Stimulated activated memory B cell treated with anti-CD40 and anti-IgM and Interleukin-4, amounts not matched to agents 10 μg/mL and 1 μg/mL and 100 μg/mL, for 72 hours (primary cell): Measurements from ENCODE around the gene LPP.

Experiments used
- ATAC-seq: fragments of 150-1000 bp; cut with Tn5 transposase; 2 replicates; pipeline ENCODE4 v1.10.0; 2021
- H3K27ac Mint-ChIP-seq: one replicate; pipeline ENCODE4 v1.8.0; 2022; ENCODE audit warnings: mild to moderate bottlenecking, mixed read lengths
- H3K27me3 Mint-ChIP-seq: one replicate; pipeline ENCODE4 v1.8.0; 2022; ENCODE audit warnings: mixed read lengths
- H3K36me3 Mint-ChIP-seq: one replicate; pipeline ENCODE4 v1.8.0; 2022; ENCODE audit warnings: mixed read lengths
- H3K4me1 Mint-ChIP-seq: one replicate; pipeline ENCODE4 v1.8.0; 2022; ENCODE audit warnings: mixed read lengths
- H3K4me3 Mint-ChIP-seq: one replicate; pipeline ENCODE4 v1.8.0; 2022; ENCODE audit warnings: mild to moderate bottlenecking, moderate library complexity, mixed read lengths
- H3K9me3 Mint-ChIP-seq: one replicate; pipeline ENCODE4 v1.8.0; 2022; ENCODE audit warnings: mixed read lengths

The LPP gene

DNA sequence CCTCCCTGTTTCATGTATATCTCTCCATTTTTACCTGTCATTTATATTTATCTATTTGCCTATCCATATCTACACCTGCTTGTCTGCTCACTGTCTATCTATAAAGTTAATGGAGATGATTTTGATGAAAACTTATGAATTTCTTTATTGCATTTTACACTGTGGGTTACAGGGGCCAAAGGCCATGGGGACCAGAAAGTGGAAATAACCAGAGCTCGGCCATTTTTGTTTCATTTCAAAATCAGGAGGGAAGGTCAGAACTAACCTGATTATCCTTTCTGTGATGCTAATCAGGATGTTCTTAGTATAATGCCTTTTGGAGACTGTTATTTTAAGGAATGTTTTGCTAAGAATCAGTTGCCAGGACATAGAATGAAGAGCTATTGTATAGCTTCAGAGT lies 147.2 kb downstream of the LPP start:
- Mint-ChIP-seq H3K9me3 (no peaks in the 10 kb centered on the region), H3K27me3 (no peaks in the 10 kb centered on the region), H3K27ac (no peak overlapping the region), H3K4me3 (no peak overlapping the region), H3K36me3 (peaks cover 5% of the 10 kb centered on the region), H3K4me1 (peaks cover 69% of the 10 kb centered on the region)
- ATAC-seq: no peak

DNA sequence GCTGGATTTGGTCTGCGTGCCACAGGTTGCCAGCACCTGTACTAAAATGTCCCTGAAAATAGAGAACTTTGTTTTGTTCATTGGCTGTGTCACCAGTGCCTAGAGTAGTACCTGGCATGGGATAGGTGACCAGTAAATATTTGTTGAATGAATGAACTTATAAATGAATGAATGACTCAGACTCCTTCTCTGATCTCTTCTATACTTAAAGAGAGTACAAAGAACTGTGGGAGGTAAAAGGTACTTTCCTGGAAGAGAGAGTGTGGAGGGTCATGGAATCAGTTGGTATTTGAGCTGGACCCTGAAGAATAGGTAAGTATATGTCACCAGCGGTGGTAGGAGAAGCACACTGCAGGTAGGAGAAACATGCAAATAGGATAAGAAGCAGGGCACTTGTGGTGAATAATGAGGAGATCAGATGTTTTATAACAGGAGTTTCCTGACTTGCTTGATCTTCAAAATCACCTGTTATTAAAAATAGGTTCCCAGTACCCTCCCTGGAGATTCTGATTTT lies 149.4 kb downstream of the LPP start:
- Mint-ChIP-seq H3K27me3 (no peaks in the 10 kb centered on the region), H3K4me1 (peaks cover 59% of the 10 kb centered on the region), H3K36me3 (peaks cover 5% of the 10 kb centered on the region), H3K27ac (peak overlapping the region; percentile 54), H3K9me3 (no peaks in the 10 kb centered on the region), H3K4me3 (no peak overlapping the region)
- no peak for ATAC-seq

DNA sequence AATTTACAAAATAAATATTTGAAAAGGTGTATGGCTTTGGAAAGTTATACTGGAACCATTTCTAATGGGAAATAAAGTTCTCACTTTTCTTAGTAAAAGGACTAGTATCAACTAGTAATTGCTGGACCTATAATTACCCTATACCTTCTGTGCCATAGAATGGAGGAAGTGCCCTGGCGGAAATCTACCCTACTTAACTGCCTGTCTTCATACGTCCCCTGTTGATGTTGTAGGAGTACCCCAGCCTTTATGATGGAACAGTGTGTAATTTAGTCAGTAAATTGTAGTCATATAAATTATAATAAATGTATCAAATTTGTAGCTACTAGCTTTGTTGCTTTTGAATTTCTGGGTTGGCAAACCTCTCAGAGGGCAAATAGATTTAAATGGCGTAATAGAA lies 149.9 kb downstream of the LPP start:
- Mint-ChIP-seq H3K9me3 (no peaks in the 10 kb centered on the region), H3K4me1 (peaks cover 59% of the 10 kb centered on the region), H3K4me3 (no peak overlapping the region), H3K27me3 (no peaks in the 10 kb centered on the region), H3K36me3 (peaks cover 7% of the 10 kb centered on the region), H3K27ac (no peak overlapping the region)
- no peak for ATAC-seq

DNA sequence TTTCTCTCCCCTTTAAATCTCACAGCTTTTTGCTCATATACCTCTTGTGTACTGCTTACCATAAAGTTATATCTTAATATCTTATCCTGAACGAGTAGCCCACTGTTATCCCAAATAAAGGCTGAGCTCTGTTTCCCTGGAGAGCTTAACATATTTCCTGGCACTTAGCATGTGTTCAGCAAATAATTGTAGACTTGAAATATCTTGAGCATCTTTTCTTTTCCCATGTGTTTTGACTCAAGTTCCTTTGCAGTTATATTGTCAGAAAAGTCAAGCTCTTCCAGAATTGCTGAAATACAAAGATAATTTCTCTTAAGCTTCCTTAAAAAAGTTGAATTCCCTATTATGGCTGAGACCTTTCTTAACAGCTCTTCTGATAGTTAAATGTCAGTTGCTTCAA lies 150.5 kb downstream of the LPP start:
- Mint-ChIP-seq H3K4me1 (peaks cover 59% of the 10 kb centered on the region), H3K4me3 (no peak overlapping the region), H3K9me3 (no peaks in the 10 kb centered on the region), H3K36me3 (peaks cover 10% of the 10 kb centered on the region), H3K27me3 (no peaks in the 10 kb centered on the region), H3K27ac (no peak overlapping the region)
- ATAC-seq: no peak

DNA sequence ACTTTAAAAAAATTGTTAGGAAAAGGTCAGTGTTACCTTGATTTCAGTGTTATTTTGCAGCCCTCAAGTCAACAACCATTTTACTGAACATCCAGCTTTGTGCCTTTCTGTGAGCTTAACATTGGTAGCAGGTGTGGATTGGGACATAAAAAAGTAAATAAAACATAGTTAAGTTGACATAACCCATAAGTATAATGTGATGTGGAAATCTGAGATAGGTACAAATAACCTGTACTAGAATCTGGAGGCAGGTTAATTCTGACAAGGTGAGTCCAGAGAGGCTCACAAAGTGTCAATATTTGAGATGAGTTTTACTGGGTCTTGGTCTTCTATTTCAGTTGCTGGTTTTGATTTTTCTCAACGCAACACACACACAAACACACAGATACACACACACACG lies 151.3 kb downstream of the LPP start:
- H3K4me1 Mint-ChIP-seq: peaks cover 64% of the 10 kb centered on the region
- H3K36me3 Mint-ChIP-seq: peaks cover 13% of the 10 kb centered on the region
- no peak overlapping the region for H3K4me3 Mint-ChIP-seq
- no peak overlapping the region for H3K27ac Mint-ChIP-seq
- H3K27me3 Mint-ChIP-seq: no peaks in the 10 kb centered on the region
- ATAC-seq: no peak
- H3K9me3 Mint-ChIP-seq: no peaks in the 10 kb centered on the region

DNA sequence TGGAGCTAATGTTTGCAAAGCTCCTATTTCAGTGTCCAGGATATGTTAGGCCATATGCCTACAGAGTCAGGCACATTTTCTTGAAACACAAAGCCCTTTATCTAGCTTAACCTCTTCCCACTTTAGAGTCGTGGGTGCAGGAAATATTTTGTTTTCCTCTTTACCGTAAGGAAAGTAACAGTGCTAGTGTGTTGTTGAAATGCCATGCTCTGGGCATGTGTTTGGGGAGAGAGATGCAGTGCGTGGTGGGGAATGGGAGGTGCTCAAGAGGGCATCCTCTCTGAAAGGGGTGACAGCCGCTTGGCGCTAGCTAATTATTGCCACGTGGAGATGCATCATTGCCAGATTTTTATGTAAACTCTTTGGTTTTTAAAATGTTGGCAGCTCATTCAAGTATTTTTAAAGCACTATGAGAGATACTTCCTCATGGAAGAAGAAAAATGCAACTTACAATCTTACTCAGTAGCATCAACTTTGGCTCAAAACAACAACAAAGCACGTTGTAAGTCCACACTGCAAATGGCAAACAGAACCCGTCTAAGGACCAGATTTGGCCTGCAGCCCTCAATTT lies 152.6 kb downstream of the LPP start:
- Mint-ChIP-seq H3K4me3 (no peak overlapping the region), H3K36me3 (peaks cover 17% of the 10 kb centered on the region), H3K27ac (no peak overlapping the region), H3K9me3 (no peaks in the 10 kb centered on the region), H3K27me3 (no peaks in the 10 kb centered on the region), H3K4me1 (peaks cover 63% of the 10 kb centered on the region)
- no peak for ATAC-seq

DNA sequence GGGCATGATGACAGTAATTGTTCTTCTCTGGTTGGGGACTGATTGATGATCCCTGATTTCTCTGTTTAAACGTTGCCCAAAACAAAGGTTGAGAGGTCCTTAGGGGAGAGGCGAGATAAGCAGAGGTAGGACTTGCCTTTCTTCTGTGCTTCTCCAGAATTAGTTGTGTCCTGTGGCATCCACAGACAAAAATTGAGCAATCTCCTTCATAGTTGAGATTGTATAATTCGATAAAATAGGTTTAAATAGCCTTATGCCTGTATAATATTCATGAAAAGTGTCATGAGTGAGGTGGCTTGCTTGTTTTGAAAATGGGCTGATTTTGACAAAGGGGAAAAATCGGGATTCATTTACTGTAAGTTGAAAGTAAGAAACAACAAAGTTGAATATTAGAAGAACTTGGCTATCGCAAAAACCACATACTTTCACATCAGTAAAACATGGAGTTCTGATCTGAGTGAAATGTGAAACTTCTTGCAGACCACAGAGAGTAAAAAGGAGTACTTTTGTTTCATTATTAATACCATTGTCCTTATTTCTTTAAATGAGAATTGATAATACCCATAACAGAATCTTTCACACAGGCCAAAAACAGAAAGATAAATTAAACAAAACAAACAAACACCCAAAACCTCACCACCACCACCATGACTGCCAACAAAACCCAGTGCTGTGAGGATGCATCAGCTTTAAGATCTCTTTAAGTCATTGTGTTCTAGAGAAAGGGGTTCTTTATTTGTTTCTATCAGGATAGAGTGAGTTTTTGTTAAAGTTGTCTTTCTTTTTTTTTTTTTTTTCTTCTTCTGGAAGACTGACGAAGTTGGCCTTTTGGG lies 155.7 kb downstream of the LPP start:
- Mint-ChIP-seq H3K27ac (peak overlapping the region; percentile 56), H3K9me3 (no peaks in the 10 kb centered on the region), H3K36me3 (peaks cover 11% of the 10 kb centered on the region), H3K4me3 (peak overlapping the region; percentile 60), H3K4me1 (peaks cover 39% of the 10 kb centered on the region), H3K27me3 (no peaks in the 10 kb centered on the region)
- peak; percentile 92 for ATAC-seq

DNA sequence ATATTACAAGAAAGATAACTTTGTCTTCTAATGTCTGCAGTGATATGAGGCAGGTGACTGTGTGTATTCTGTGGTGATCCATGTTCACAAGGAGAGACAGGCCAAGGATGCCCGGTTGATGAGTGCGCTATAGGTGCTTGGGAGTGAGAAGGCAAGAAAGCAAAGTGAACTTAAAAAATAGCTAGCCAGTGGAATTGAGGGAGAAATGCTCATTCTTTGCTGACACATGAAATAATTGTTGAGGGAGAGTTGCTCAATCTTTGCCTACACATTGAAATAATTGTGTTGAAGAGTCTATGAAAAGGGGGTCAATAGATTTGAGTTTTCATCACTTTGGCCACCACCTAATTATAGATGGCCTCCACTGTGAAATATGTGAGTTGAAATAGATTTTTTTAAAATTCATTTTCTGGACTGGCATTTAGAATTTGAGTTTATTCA lies 156.3 kb downstream of the LPP start:
- no peaks in the 10 kb centered on the region for H3K9me3 Mint-ChIP-seq
- H3K36me3 Mint-ChIP-seq: peaks cover 11% of the 10 kb centered on the region
- no peak for ATAC-seq
- peak overlapping the region; percentile 13 for H3K4me3 Mint-ChIP-seq
- H3K4me1 Mint-ChIP-seq: peaks cover 38% of the 10 kb centered on the region
- no peaks in the 10 kb centered on the region for H3K27me3 Mint-ChIP-seq
- H3K27ac Mint-ChIP-seq: peak overlapping the region; percentile 56

DNA sequence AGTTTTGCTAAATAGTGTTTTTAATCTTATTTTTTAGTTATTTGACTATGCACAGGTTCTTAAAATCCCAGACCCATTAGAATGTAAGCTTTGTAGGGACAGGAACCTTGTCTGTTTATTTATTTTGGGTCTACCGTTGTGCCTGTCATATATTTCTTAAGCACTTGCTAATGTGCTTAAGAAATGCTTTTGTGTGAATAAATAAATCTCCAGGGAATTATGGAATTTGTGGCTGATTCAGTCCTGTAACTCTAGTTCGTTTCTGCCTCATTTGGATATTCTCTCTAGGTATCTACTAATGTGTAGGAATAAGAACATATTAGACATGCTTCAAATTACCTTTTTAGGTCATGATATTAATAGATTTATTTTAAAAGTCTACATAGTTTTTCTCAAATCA lies 161.6 kb downstream of the LPP start:
- Mint-ChIP-seq H3K4me1 (peaks cover 22% of the 10 kb centered on the region), H3K27ac (no peak overlapping the region), H3K9me3 (no peaks in the 10 kb centered on the region), H3K27me3 (no peaks in the 10 kb centered on the region), H3K4me3 (no peak overlapping the region), H3K36me3 (peaks cover under 1% of the 10 kb centered on the region)
- no peak for ATAC-seq

DNA sequence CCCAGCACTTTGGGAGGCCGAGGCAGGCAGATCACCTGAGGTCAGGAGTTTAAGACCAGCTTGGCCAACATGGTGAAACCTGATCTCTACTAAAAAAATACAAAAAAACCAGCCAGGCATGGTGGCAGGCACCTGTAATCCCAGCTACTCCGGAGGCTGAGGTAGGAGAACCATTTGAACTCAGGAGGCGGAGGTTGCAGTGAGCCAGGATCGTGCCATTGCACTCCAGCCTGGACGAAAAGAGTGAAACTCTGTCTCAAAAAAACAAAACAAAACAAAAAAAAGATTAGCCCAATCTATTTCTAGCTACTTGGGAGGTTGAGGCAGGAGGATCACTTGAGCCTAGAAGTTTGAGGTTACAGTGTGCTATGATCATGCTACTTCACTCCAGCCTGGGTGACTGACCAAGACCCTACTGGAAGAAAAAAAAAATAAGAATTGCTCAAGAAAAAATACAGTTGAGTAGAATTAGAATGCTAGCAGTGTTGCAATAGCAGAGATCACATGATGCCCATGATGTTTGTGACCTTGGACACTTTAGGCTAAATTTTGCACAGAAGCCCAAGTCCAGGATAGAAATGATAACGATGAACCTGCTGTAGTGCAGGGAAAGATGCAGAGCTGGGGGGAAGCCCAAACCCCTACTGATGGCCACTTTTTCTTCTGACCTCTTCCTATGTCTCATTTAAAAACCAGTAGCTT lies 162.2 kb downstream of the LPP start:
- no peak for ATAC-seq
- no peaks in the 10 kb centered on the region for H3K9me3 Mint-ChIP-seq
- no peak overlapping the region for H3K4me3 Mint-ChIP-seq
- peaks cover 24% of the 10 kb centered on the region for H3K4me1 Mint-ChIP-seq
- H3K36me3 Mint-ChIP-seq: no peaks in the 10 kb centered on the region
- H3K27ac Mint-ChIP-seq: no peak overlapping the region
- no peaks in the 10 kb centered on the region for H3K27me3 Mint-ChIP-seq

DNA sequence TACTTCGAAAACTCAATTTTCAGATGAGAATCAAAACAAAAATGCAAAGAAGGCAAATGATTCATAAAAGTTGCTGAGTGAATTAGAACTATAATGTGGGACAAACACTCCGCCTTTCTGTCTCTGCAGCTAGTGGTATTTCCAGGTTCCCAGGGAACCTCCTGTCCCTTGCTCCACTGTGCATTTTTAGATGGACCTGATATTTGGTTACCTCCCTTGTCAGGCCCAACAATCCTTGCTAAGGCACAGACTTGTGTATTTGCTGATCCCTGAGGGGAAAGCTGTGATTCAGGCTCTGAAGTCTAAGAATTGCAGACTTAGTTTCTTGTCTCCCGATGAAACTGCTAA lies 162.7 kb downstream of the LPP start:
- ATAC-seq: no peak
- Mint-ChIP-seq H3K4me3 (no peak overlapping the region), H3K9me3 (no peaks in the 10 kb centered on the region), H3K36me3 (no peaks in the 10 kb centered on the region), H3K27ac (no peak overlapping the region), H3K4me1 (peaks cover 24% of the 10 kb centered on the region), H3K27me3 (no peaks in the 10 kb centered on the region)

DNA sequence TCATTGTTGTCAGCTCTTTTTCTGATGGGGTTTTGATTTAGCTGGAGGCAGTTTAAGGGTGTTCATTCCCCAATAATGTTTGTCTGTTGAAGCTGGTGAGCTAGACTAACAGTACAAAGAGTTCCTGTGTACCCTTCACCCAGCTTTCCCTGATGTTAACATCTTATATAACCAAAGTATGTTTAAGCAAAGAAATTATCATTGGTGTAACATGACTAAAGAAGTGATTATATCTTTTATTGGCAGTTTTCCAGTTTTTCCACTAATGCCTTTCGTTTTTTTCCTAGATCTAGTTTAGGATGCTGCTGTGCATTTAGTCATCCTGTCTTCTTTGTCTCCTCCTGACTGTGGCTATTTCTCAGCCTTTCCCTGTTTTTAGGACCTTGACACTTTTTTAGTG lies 165.6 kb downstream of the LPP start:
- H3K9me3 Mint-ChIP-seq: no peaks in the 10 kb centered on the region
- H3K4me3 Mint-ChIP-seq: no peak overlapping the region
- H3K4me1 Mint-ChIP-seq: peaks cover 45% of the 10 kb centered on the region
- no peaks in the 10 kb centered on the region for H3K27me3 Mint-ChIP-seq
- H3K27ac Mint-ChIP-seq: no peak overlapping the region
- ATAC-seq: no peak
- peaks cover 4% of the 10 kb centered on the region for H3K36me3 Mint-ChIP-seq

DNA sequence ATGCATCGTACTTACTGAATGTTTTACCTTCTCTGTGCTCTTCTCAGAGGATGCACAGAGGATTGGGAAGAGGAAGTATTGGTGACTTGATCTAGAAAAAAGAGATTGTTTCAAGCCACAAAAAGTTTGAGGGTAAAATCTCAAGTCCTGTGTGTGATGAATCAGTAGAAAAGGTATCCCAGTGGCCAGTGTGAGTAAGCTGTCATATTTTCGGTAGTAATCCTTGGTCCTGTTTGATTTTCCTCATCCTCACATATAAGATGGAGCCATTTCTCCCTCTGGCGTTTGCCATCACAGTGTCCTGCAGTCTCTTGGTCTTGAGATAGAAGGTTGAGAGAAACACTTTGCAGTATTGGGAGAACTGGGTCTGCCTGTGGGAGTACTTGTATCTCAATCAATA lies 166.8 kb downstream of the LPP start:
- no peaks in the 10 kb centered on the region for H3K27me3 Mint-ChIP-seq
- H3K4me1 Mint-ChIP-seq: peaks cover 45% of the 10 kb centered on the region
- no peak for ATAC-seq
- H3K36me3 Mint-ChIP-seq: peaks cover 6% of the 10 kb centered on the region
- no peaks in the 10 kb centered on the region for H3K9me3 Mint-ChIP-seq
- H3K27ac Mint-ChIP-seq: no peak overlapping the region
- H3K4me3 Mint-ChIP-seq: no peak overlapping the region

DNA sequence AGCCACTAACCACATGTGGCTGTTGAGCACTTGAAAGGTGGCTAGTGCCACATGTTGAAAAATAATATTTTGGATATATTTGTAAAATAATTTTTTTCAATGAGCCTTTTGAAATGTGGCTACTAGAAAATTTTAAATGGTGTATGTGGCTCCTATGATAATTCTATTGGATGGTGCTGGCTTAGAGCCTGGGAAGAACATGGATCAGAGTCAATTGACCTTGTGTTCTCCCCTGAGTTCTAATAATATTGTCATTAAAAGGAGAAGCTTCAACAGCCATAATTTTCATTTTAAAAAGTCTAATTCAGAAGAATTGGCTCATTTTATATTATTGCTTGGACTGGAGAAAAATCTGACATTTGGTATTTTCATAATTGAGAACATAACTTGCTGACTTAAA lies 167.3 kb downstream of the LPP start:
- Mint-ChIP-seq H3K4me1 (peaks cover 46% of the 10 kb centered on the region), H3K27me3 (no peaks in the 10 kb centered on the region), H3K4me3 (no peak overlapping the region), H3K36me3 (peaks cover 6% of the 10 kb centered on the region), H3K27ac (no peak overlapping the region), H3K9me3 (no peaks in the 10 kb centered on the region)
- no peak for ATAC-seq

DNA sequence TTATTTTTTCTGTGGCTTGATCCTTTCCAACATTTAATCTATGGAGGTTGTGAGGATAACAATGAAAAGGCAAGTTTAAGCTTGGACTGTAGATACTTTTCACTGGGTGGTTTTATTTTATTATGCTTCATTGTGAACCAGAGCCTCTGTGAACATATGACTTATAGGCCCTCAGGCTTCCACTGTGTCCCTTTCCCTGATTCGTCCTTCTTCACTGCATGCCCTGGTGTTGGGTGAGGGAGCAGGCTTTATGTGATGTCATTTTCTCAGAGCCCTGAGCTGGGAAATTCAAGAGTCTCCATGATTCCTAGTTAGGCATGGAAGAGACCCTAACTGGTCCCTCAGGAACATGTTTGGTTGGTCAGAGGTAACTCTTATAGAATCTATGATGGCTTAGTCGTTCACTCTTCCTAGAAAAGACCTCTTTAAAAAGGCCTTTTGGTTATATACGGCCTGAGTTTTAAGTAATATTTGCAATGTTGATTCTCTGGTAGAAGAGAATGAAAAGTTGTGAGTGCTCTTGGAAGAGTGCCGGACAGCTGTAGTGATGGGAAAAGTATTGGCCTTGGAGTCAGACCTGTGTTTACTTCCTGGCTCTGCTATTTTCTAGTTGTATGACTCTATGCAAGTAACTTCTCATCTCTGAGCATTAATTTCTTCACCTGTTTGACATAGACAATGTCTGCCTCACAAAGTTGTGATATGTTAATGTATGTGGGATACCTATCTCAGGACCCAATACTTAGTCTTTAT lies 168.4 kb downstream of the LPP start:
- no peak overlapping the region for H3K4me3 Mint-ChIP-seq
- peaks cover 40% of the 10 kb centered on the region for H3K4me1 Mint-ChIP-seq
- no peaks in the 10 kb centered on the region for H3K27me3 Mint-ChIP-seq
- ATAC-seq: no peak
- H3K36me3 Mint-ChIP-seq: peaks cover 6% of the 10 kb centered on the region
- H3K27ac Mint-ChIP-seq: peak overlapping the region; percentile 63
- no peaks in the 10 kb centered on the region for H3K9me3 Mint-ChIP-seq
